ENCODE results near the gene AMER3. TPM values are rescaled to one million over a fixed set of nuclear protein-coding genes. Genes with fewer than 3 reads are reported as not detected.
"Not testable (repeated sequence)": the region's sequence is repeated elsewhere in the genome, so short reads cannot be mapped to it uniquely, and the experiment has no call there.

The AMER3 gene
- total RNA-seq, result not detected in 2 replicates

DNA sequence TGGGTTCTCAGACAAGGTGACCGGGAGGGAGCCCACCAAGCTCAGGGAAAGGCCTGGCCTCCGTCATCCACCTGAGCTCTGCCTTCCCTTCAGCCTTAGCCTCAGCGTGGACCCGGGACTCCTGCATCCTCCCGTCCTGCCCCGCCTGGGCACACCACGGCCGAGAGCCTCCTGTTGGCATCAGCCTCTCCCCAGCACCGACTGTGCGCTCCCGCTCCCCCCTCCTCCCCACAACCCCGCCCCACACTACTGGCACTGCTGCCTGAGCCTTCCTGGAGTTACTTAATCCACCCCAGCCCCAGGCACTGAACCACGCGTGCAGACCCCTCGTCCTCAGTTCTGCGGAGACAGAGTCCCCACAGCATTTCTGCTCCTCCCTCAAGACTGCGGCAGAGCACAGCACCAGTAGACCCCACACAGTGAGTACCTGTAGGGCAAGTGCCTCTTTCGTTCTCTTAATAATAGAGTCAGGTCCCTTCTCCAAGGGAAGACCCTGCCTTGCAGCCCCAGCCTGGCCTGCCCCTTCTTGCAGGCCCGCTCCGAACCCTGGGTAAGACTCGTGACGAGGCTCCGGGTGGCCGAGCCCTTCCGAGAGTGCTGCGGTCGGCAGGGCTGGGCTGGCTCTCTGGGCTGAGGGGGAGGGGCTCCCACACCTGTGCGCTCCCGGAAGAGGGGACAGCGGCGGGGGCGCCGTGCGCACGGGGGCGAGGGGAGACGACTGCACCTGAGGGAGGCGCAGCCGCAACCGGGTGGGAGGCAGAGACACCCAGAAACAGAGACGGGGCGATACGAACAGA lies at the start of gene AMER3:
TSS of gene AMER3 (plus strand) at position 285 of the 797 bp plus-strand sequence. CDS start 6,533 bp downstream, outside the sequence.
- DNase-seq (ENCODE audit: extremely low read depth, low read depth, low spot score), result no peak

GRCh38 chr2:130714795-130715194 lies 40.5 kb upstream of the AMER3 start:
- DNase-seq (ENCODE audit: extremely low read depth, low read depth, low spot score), result not testable (repeated sequence)

DNA sequence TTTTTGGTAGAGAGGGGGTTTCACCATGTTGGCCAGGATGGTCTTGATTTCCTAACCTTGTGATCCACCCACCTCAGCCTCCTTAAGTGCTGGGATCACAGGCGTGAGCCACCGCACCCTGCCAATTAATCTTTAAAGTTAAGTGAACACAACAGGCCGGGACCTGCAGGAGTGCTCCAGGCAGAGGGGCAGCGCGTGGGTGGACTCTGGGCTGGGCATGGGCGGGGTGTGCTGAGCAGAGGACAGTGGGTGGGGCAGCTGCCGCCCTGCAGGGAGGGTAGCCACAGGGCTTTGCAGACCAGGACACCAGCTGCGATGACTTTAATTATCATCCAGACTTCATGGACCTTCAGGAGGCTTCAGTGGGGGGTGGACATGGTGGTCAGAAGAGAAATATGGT lies 35.3 kb upstream of the AMER3 start:
- no peak for DNase-seq (ENCODE audit: extremely low read depth, low read depth, low spot score)

- no peak for DNase-seq (ENCODE audit: extremely low read depth, low read depth, low spot score)
Measured at GRCh38 chr2:130720528-130720927, 34.8 kb upstream of the AMER3 start.

DNA sequence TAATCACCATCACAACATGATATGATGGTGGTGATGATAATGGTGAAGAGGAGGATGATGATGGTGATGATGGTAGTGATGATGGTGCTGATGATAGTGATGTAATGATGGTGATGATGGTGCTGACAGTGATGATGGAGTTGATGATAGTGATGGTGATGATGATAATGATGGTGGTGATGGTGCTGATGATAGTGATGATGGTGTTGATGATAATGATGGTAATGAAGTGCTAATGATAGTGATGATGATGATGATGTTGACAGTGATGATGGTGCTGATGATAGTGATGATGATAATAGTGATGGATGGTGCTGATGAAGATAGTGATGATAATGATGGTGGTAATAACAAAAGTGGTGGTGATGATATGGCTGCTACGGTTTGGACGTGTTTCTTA lies 30.9 kb upstream of the AMER3 start:
- DNase-seq (ENCODE audit: extremely low read depth, low read depth, low spot score), result no peak

DNA sequence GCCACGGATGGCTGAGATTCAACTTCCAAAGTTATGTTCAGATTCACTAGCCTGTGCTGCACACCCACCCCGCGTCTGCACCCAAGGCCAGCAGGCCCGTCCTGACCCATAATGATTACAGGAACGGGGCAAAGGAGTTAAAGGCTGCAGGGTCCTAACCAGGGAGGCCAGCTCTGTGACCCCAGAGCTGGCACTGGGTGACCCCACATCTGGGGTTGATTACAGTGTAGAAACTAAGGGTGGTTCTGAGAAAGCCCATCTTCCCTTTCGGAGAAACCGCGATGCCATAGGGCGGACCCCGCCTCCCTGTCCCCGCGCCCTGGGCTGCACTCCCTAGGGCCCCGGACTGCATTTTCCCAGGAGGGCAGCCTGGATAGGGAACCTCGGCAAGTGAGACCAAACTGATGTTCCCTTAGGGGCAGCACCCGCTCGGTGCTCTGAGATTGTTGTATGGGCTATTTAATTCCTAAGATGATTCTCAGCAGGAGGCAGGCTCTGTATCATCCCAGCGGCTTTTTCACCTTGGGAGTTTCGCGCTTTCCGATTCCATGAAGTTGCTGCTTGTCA lies 28.6 kb upstream of the AMER3 start:
- no peak for DNase-seq (ENCODE audit: extremely low read depth, low read depth, low spot score)

- no peak for DNase-seq (ENCODE audit: extremely low read depth, low read depth, low spot score)
Measured at GRCh38 chr2:130727286-130727924, 27.9 kb upstream of the AMER3 start.

DNA sequence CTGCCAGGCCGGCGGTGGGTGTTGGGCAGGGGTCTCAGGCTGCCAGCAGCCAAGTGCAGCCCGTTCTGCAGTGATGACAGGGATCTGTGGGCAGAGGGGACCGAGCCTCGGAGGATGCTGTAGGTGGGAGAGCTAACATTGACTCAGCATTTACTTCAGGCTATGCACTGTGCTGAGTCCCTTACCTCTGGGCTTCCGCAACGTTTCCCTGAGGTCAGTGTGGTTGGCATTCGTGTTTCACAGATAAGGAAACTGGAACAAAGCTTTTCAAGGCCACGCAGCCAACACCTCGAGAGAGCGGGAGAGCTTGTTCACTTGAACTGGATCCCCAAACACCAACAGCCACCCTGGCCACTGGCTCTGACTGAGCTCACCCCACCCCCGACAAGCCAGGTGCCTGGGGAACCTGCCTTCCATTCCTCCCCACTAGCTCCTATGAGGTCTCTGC lies 27.3 kb upstream of the AMER3 start:
- no peak for DNase-seq (ENCODE audit: extremely low read depth, low read depth, low spot score)

- no peak for DNase-seq (ENCODE audit: extremely low read depth, low read depth, low spot score)
Measured at GRCh38 chr2:130728549-130729316, 26.6 kb upstream of the AMER3 start, which contains the start of gene GPR148. Gene GPR148 (plus strand): TSS chr2:130729070. CDS start chr2:130729152, 82 bp downstream.

- no peak for DNase-seq (ENCODE audit: extremely low read depth, low read depth, low spot score)
Measured at GRCh38 chr2:130729322-130730299, 25.7 kb upstream of the AMER3 start.

- DNase-seq (ENCODE audit: extremely low read depth, low read depth, low spot score), result not testable (repeated sequence)
Measured at GRCh38 chr2:130732257-130732656, 23.1 kb upstream of the AMER3 start.

GRCh38 chr2:130735200-130735599 lies 20.1 kb upstream of the AMER3 start:
- no peak for DNase-seq (ENCODE audit: extremely low read depth, low read depth, low spot score)

- DNase-seq (ENCODE audit: extremely low read depth, low read depth, low spot score), result no peak
Measured at GRCh38 chr2:130736487-130736886, 18.9 kb upstream of the AMER3 start.

GRCh38 chr2:130737592-130737991 lies 17.7 kb upstream of the AMER3 start:
- no peak for DNase-seq (ENCODE audit: extremely low read depth, low read depth, low spot score)

GRCh38 chr2:130740671-130741070 lies 14.7 kb upstream of the AMER3 start:
- no peak for DNase-seq (ENCODE audit: extremely low read depth, low read depth, low spot score)

GRCh38 chr2:130743278-130743677 lies 12.1 kb upstream of the AMER3 start:
- no peak for DNase-seq (ENCODE audit: extremely low read depth, low read depth, low spot score)

GRCh38 chr2:130744287-130745117 lies 10.8 kb upstream of the AMER3 start:
- DNase-seq (ENCODE audit: extremely low read depth, low read depth, low spot score), result no peak

DNA sequence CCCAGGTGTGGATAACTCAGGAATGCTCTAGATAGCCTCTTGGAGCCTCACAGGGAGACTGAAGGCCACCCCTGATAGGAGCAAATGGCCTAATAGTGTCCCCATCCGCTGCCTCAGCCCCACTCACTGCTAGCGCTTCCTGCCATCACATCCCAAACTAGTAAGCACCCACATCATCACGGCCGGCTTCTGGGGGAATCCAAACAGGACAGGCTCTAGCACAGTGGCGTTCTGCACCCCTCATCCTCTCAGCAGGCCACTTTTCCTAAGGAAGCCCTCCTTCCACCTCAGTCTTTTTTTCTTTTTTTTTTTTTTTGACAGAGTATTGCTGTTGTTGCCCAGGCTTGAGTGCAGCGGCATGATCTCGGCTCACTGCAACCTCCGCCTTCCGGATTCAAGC lies 6.3 kb upstream of the AMER3 start:
- DNase-seq (ENCODE audit: extremely low read depth, low read depth, low spot score), result no peak

- DNase-seq (ENCODE audit: extremely low read depth, low read depth, low spot score), result no peak
Measured at GRCh38 chr2:130749641-130750040, 5.7 kb upstream of the AMER3 start.

Measured in glomerular endothelial cell (primary cell).